Skin epidermis (tissue), 12 donors: ENCODE results near the gene CARD10.
A peak's percentile ranks its signal among the peaks of the same experiment; 100 is the strongest.

ENCODE experiments used
- H3K27ac ChIP-seq, 21 experiments: fragments of 200-600 bp; sonication (generic) in 11 of 21; one replicate each; pipeline ENCODE4 v1.5.0; 2020; ENCODE audit warnings: mild to moderate bottlenecking in 3 of 21, inconsistent platforms in 2 of 21, moderate library complexity in 2 of 21
- H3K4me3 ChIP-seq, 7 experiments: fragments of 200-600 bp; sonication (generic) in 2 of 7; one replicate each; pipeline ENCODE4 v1.5.0; 2020; ENCODE audit warnings: inconsistent platforms in 2 of 7, mild to moderate bottlenecking in 2 of 7, moderate library complexity in 1 of 7

Gene CARD10

DNA sequence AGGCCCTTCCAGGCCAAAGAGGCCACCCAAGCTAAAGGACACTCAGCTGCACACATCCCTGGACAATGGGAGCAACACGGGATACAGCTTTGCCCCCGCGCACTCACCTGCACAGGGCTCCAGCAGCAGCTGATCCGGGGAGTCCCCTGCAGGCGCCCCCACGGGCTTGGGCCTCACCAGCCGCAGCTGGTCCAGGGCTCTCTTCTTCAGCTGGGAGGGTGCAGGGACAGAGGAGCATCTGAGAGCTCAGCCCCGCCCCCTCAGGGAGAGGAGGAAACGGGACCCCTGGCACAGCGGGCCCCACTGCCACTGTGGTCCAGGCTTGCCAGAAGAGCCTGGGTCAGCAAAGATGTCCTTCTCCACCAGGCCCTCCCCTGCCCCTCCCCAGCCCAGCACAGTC is 25.2 kb downstream of the CARD10 start:
- Histone ChIP-seq H3K27ac (no peak overlapping the region), H3K4me3 (no peak overlapping the region)

DNA sequence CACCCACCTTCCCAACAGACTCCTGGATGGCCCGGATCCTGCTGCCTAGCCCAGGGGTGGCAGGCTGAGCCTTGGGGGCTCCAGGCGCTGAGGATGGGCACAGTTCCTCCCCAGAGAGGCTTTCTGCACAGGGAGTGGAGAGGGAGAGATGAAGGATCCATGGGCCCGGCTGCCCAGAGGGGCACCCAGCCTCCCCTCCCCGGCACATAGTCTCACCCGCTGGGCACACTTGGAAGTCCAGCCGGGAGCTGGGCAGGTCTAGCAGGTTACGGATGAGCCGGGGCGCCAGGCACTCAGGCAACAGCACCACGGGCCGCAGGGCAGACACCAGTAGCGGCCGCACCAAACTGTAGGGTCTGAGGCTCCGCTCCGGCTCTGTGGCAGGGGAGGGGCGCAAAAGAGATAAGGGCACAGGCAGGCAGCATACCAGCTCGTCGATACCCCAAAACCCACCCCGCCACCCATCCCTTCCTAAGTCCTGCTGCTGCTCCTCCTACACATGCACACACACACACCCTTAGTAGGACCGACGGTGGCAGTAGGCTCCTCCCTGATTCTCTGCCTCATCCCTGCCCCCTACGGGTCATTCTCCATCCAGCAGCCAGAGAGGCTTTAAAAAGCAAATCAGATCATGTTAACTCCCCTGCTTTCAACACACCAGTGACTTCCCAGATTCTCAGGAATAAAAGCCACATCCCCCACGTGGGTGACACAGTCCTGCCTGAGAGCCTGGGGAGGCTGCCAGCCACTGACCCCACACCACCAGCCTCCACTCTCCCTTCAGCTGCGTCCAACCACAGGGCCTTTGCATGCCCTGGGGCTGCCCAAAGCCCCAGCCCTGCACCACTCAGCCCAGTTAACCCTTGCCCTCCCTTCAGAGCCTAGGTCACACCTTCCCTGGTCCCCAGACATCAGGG is 26.5 kb downstream of the CARD10 start:
- Histone ChIP-seq H3K4me3 (no peak overlapping the region), H3K27ac (no peak overlapping the region)

DNA sequence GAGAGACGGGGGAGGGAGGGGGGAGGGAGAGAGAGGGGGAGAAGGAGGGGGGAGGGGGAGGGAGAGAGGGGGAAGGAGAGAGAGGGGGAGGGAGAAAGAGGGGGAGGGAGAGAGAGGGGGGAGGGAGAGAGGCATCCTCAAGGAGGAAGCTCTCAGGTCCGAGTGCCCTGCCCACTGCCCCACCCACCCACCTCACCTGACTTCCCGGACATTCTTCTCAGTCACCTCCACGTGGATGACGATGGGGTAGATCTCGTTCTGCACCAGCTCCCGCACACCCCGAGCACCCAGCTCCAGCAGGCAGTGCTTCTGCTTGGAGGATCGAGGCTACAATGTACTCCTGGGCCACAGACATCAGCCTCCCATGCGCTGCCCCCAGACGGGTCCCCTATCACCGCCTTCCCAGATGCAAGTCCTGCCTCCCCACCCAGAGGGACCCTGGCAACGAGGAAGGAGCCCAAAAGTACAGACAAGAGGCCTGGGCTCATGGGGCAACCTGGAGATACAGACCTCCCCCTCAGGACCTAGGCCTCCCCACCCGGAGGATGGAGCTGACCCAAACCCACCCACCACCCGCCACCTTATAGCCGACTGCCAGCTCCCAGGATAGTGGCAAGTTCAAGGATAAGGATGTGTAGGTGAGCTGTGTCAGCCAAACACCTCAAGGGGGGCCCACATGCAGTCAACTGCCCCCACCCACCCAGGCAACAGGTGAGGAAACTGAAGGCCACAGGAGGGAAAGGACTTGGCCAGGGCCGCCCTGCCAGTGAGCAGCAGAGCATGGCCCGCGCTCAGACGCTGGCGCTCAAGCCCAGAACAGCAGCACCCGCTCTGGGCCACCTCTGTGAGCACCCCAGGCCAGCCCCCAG is 27.4 kb downstream of the CARD10 start:
- no peak overlapping the region for H3K27ac ChIP-seq
- H3K4me3 ChIP-seq, result no peak overlapping the region

DNA sequence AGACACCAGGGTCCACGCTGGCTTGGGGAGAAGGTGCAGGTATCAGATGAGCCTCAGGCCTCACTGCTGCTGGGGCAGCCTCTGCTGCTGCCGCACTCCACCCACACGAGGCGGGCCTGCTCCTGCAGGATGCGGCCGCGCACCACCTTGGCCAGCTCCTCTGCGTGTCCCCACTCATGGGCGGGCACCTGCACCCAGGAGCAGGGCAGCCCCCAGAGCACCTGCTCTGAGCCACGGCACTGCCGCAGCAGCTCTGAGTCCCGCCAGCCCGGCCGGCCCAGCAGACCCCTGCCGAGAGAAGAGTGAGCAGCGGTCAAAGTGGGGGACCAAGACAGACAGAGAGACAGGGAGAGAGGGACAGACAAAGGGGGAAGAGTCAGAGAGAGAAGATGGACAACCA is 28.1 kb downstream of the CARD10 start:
- Histone ChIP-seq H3K4me3 (no peak overlapping the region), H3K27ac (no peak overlapping the region)

DNA sequence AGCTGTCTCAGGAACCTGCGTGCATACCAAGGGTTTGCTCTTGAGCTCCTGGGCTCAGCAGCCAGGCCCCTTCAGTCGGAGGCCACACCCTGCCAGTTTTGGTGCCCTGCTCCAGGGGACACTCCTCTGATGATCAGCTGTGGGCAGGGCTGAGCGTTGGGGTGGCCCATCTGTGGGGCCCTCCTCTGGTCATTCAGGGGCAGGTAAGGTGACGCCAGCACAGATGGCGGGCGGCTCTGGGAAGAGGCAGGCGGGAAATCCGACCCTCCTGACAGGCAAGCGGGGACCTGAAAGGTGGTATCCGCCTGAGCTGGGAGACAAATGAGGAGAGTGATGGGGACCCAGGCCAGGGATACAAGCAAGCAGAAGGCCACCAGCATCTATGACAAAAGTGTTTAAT is 29.2 kb downstream of the CARD10 start:
- Histone ChIP-seq H3K4me3 (no peak overlapping the region), H3K27ac (no peak overlapping the region)

DNA sequence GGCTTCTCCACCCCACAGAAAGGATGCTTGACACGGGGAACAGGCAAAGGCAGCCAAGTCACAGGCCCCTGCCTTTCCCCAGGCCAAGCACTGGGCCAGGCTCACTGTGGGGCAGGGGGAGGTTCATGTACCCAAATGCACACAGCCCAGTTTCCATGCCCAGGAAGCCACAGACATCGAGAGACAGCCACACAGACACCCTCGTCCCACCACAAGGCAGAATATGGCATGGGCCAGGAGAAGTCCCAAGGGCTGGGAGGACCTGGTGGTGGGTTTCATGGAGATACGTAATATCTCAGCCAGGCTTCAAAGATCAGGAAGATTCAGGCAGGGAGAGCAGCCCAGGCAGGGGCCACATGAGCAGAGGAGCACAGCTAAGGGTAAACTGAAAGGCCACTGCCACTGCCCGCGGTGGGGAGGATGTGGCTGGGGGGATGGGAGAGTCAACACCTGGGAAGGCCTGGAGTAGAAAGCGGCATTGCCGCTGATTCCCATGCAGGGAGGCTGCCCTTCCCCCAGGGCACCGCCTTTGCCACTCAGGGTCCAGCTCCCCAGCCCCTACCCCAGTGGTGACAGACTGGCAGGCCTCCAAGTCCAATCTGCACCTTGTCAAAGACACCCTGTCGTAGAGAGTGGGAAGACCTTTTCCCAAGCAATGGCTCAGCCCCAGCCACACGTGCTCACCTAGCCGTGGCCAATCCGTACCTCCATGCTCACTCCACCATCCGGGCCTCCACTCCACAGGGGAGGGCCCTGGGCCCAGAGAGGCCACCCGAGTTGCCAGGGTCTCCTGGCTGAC is 30.7 kb downstream of the CARD10 start:
- no peak overlapping the region for H3K27ac ChIP-seq

DNA sequence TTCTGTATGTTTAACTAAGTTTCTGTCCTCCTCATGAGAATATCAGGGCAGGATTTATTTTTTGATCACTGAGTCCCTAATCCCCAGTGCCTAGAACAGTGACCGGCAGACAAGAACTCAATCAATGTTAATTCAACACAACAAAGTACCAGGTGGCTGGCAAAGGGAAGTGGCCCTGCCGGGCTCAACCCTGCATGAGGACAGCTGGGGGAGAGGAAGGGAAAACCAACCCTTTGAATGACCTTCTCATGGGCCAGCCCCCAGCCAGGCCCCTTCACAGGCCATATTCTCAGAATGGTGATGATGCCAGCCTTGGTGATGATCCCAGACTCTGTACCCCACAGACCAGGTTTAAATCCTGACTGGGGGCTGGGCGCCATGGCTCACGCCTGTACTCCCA is 31.6 kb downstream of the CARD10 start:
- Histone ChIP-seq H3K27ac (peak overlapping the region in 1 of 21 experiments; percentile 94), H3K4me3 (no peak overlapping the region)

More for the DNA sequence above, 30.7 kb downstream of the CARD10 start:
- no peak overlapping the region for H3K4me3 ChIP-seq

DNA sequence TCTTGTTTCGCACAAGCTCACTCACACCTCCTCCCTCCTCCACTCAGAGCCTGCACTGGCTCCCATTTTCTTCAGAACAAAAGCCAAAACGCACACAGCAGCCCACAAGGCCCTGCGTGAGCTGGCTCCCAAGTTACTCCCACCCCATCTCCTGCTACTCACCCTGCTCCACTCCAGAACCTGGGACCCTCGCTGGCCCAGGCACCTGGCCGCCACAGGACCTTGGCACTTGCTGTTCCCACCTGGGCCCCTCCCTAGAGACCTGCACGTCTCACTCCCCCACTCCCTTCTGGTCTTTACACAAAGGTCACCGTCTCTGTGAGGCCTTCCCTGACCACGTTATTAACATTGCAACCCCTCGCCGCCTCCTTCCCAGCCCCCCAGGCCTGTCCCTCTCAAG is 32.1 kb downstream of the CARD10 start:
- no peak overlapping the region for H3K4me3 ChIP-seq
- peak overlapping the region in 6 of 21 experiments; percentile 31 to 94 (median 92) for H3K27ac ChIP-seq

DNA sequence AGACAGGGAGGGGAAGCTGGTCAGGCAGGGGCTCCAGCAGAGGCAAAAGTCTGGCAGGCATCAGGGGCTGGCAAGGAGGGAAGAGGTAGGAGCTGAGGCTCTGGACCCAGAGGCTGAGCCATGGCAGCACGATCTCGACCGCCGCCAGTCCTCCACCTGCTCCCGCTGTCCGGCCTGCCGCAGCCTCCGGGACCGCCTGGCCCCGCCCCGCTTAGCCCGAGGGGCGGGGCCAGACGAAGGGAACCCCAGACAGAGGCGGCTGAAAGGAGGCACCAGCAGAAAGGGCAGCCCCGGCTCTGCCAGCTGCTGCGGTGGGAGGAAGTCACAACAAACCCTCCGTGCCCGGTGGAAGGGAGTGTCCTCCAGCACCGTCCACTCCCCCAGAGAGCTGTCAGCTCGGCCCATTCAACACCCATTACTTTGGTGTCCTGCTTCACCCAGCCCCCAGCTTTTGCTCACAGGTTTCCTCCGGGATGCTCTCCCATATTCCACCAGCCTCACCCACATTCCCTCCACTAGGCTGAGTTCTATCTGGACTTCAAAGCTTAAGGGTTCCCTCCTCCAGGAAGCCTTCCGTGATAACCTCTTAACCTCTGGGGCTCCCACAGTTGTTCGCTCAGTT is 32.9 kb downstream of the CARD10 start, which contains the start of gene MFNG:
MFNG (minus strand) TSS at position 161 of the 622 bp plus-strand sequence. CDS start 207 bp downstream, outside the sequence.
- Histone ChIP-seq H3K27ac (peak within 1 kb of the TSS; percentile 51 to 94 (median 82)), H3K4me3 (peak within 1 kb of the TSS; percentile 32 to 52 (median 45))

DNA sequence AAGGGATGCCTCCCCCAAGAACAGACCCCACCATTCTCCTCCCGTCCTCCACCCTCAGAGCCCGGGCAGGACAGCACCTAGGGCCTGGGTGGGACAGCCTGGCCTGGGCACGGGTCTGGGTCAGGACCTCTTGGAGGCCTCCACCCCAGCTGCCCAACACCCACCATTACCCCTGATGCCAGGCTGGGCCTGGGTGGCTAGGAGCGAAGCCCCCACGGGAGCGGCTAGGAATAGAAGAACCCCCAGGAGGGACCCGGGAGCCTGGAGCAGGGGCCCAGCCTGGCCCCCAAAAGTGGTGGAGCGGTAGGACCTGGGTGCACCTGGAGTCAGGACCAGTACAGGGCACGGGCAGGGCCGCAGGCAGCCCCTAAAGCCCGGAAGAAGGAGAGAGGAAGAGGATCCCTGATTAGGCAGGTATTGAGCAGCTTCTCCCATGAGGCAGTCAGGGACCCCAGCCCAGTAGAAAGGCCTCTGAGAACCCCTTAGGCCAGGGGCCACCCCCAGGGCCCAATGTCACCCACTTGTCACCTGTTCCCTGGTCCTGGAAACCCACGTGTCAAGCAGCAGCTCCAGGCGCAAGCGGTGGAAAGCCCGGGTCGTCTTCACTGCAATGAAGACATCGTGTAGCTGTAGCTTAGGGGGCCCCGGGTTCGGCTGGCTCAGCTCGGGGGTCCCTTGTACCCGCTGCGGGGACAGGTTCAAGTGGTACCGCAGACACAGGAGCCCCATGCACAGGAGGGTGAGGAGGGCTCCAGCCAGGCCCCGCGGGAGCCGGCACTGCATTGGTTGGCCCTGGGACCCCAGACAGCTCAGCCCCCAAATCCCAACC is 33.6 kb downstream of the CARD10 start:
- Histone ChIP-seq H3K27ac (peak overlapping the region; percentile 51 to 94 (median 82)), H3K4me3 (peak overlapping the region; percentile 32 to 52 (median 45))

DNA sequence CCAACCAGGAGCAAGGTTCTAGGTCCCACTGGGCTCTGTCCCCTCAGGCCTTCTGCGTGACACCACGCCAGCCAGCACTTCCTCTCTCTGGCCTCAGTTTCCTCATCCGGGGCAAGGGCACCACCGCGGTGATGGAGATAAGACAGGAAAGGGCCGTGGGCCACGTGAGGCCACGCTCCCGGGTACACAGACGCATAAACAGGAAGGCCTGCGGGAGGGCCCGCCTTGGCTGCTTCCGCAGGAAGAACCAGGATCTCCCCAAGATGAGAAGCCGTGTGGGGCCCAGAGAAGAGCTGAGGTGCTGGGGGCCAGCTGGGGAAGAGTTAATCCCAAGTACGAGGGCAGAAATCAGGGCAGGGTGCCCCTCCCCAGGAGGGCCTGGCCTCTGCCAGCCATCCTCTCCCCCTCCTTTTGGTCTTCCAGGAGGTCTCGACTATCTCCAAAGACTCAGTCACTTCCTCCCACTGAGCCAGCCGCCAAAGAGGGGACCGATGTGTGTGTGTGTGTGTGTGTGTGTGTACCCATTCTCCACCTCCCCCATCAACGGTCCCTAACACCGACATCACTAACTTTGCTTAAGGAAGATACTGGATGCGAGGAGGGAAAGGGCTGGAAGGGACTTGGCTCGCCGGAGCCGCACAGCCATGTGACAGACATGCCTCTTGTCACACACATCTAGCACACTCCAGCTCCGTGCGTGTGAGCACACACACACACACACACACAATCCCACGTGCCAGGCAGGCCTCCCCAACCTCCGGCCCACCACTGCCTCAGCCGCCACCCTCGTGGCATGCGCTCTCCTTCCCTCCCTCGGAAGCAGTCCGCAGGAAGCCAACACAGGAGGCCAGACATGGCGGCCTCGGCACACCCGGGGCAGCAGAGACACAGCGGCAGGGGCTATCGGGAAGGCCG is 34.5 kb downstream of the CARD10 start:
- Histone ChIP-seq H3K4me3 (peak overlapping the region; percentile 32 to 52 (median 45)), H3K27ac (peak overlapping the region; percentile 15 to 94 (median 82))

DNA sequence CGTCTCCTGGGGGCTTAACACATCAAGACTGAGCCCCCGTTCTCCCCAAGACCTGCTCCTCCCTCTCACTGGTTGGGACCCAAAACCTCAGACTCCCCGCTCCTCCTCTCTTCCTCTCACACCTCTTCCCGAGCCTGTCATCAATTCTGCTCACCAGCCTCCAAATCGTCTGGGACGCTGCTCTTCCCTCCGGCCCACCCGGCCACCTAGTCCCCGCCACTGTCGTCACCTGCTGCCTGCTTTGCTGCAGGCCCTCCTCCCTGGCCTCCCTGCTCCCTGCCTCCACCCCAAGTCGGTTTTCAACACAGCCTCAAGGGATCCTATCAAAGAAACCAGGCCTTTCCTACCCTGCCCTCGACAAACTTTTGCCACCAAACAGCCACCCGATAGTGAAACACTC is 36.2 kb downstream of the CARD10 start:
- H3K27ac ChIP-seq, result peak overlapping the region in 2 of 21 experiments; percentile 86 to 94
- H3K4me3 ChIP-seq, result no peak overlapping the region

DNA sequence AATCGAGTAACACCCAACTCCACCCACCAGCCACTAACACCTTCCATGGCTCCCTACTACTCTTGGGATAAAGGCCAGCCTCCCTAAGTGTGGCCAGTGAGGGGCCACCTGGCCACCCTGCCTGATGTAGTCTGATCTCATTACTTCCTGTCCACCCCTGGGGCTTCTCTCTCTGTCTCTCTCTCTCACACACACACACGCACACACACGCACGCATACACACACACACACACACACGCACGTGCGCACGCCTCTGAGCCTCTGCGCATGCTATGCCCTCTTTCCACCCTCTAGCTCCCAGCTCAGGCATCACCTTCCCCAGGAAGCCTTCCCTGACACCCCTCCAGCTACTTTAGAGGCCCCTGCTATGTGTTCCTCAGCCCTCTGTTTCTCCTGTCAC is 37.0 kb downstream of the CARD10 start:
- no peak overlapping the region for H3K4me3 ChIP-seq
- no peak overlapping the region for H3K27ac ChIP-seq

DNA sequence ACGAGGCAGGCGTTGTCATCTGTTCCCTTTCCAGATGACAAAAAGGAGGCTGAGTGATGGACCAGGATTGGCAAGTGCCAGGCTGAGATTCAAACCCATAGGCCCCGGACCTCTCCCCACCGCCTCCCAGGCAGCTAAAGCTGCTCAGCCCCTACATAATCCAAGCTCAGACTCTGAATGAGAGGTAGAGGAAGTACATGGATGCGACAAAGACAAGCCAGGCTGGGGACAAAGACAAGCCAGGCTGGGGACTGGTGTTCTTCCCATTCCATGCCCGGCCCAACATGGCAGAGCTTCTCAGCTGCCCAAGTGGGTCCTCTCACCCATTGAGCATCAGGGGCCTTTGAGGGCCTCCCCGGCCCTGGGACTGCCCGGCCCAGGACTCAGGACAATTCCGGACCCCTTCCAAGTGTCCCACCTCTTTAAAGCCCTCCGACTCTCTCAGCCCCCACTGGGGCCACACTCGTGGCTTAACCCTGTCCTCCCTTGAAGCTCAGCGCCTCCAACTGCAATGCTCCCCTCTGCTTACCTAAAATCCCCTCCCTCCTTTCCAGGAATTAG is 37.8 kb downstream of the CARD10 start:
- Histone ChIP-seq H3K27ac (no peak overlapping the region), H3K4me3 (no peak overlapping the region)

DNA sequence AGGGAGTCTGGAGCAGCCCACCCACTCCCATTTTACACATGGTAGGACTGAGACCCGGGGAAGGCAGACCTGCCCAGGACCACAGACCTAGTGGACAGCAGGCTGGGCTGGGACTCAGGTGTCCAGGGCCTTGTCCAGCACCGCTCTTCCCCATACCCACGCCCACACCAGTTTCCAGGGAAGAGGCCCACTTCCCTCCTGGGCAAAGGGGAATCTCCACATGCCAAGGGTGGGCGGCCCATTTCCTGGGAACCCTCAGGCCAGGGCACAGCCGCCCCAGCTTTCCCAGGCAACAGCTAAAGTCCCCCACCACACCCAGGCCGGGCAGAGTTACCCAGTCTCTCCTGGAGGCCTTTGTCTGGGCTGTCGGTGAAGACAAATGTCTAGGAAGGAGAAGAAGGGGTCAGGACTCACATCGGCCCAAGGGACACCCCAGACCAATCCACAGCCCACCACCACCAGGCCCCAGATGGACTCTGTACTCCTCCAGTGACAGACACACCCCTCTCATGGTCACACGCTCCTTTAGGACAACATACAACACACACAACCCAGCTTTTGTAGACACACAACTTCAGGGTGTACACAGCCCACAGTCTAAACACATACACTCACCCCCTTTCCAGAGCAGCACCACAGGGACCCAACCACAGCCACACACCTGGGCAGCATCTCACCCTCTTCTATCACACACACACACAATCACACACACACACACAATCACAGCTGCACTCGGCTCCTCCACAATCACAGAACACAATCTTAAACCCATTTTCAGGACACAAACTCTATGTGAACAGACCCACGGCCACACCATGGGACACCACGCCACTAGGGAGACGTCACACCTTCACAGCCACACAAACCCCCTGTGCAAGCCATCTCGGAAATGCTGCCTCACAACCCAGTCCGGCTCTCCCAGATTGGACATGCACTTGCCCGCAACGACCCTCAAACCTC is 38.5 kb downstream of the CARD10 start:
- H3K27ac ChIP-seq, result no peak overlapping the region
- H3K4me3 ChIP-seq, result no peak overlapping the region

DNA sequence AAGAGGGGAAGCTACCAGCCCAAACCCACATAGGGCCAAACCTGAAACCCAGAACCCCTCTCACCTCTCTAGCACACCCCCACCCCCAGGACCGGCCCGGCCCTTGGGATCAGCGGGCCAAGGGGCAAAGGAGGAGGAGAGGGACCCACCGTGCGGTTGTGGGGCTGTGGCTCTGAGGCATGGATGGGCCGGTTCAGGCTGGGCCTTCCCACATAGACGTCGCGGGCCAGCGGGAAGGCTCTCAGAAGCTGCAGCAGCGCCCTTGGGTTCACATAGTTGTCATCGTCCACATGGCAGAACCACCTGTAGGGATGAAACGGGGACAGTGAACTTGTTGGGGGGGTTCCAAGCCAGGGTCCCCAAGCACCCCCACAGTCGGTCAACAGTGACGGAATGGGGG is 40.0 kb downstream of the CARD10 start:
- Histone ChIP-seq H3K4me3 (no peak overlapping the region), H3K27ac (no peak overlapping the region)
